Smooth muscle cell (in vitro differentiated cells): ENCODE results near the gene RPF1. TPM values are rescaled to one million over a fixed set of nuclear protein-coding genes. Genes with fewer than 3 reads are reported as not detected.

Experiments
- DNase-seq: peaks from one replicate; lab custom pipeline; 2025; ENCODE audit not compliant: unreplicated experiment; lab: John Stamatoyannopoulos, UW
- H2AFZ ChIP-seq: fragments of 200-600 bp; sonication (generic); 2 replicates; pipeline ENCODE4 v1.6.0; 2016; ENCODE audit warnings: antibody characterized with exemption, low read depth, mild to moderate bottlenecking
- H3F3A ChIP-seq: fragments of 200-600 bp; sonication (generic); 2 replicates; pipeline ENCODE4 v1.6.0; 2017; ENCODE audit warnings: antibody characterized with exemption, low read depth
- H3K27ac ChIP-seq: fragments of 200-600 bp; sonication (generic); 2 replicates; pipeline ENCODE4 v1.5.1; 2016; ENCODE audit warnings: low read depth, mild to moderate bottlenecking
- H3K27me3 ChIP-seq: fragments of 200-600 bp; sonication (generic); 2 replicates; pipeline ENCODE4 v1.6.1; 2016; ENCODE audit warnings: low read depth, mild to moderate bottlenecking
- H3K36me3 ChIP-seq: fragments of 200-600 bp; sonication (generic); 2 replicates; pipeline ENCODE4 v1.5.1; 2016; ENCODE audit warnings: low read depth
- H3K4me1 ChIP-seq: fragments of 200-600 bp; sonication (generic); 2 replicates; pipeline ENCODE4 v1.5.1; 2016; ENCODE audit warnings: low read depth
- H3K4me2 ChIP-seq: fragments of 200-600 bp; sonication (generic); 2 replicates; pipeline ENCODE4 v1.6.0; 2016; ENCODE audit warnings: mild to moderate bottlenecking
- H3K4me3 ChIP-seq: fragments of 200-600 bp; sonication (generic); 2 replicates; pipeline ENCODE4 v1.5.1; 2016; ENCODE audit warnings: mild to moderate bottlenecking
- H3K79me2 ChIP-seq: fragments of 200-600 bp; sonication (generic); 2 replicates; pipeline ENCODE4 v1.6.0; 2016; ENCODE audit warnings: low read depth, mild to moderate bottlenecking
- H3K9ac ChIP-seq: fragments of 200-600 bp; sonication (generic); 2 replicates; pipeline ENCODE4 v1.6.0; 2016; ENCODE audit warnings: low read depth
- H3K9me3 ChIP-seq: fragments of 200-600 bp; sonication (generic); replicated peaks from 2 replicates; pipeline ENCODE4 v1.5.1; 2016; ENCODE audit warnings: low read depth
- H4K20me1 ChIP-seq: fragments of 200-600 bp; sonication (generic); 2 replicates; pipeline ENCODE4 v1.6.0; 2016; ENCODE audit warnings: low read depth
- CTCF ChIP-seq: fragments of 200-600 bp; sonication (generic); IDR thresholded peaks from 2 replicates; pipeline ENCODE4 v1.5.1; 2017; ENCODE audit warnings: borderline replicate concordance, mild to moderate bottlenecking, antibody characterized with exemption; ENCODE audit not compliant: insufficient read depth, poor library complexity, severe bottlenecking
- WGBS: methylation state at CpG from one replicate; pipeline ENCODE4 v1.1.7; 2016; ENCODE audit warnings: low lambda C conversion rate; 5-methylcytosine and 5-hydroxymethylcytosine counted together
- polyA plus RNA-seq: library from polyadenylated mRNA; unstranded; fragments of >200 nt; fragmentation: Nextera tagmentation; extraction: Ambion mirVana; gene quantifications from 2 replicates; pipeline ENCODE4 v1.2.1, GENCODE V29; 2016
- total RNA-seq: library from RNA; depleted of rRNA; stranded (reverse); fragments of >200 nt; gene quantifications from 2 replicates; pipeline ENCODE4 v1.2.3, GENCODE V29; 2014

The RPF1 gene
- total and polyA plus RNA-seq, 2 experiments from 2014 or later, result 33.2 to 78.9 TPM

GRCh38 chr1:84489766-84490165 is 10.7 kb downstream of the RPF1 start:
- no peak for TF ChIP-seq CTCF
- Histone ChIP-seq H3K4me1 (no peaks in the 10 kb centered on the region), H3K27me3 (no peaks in the 10 kb centered on the region), H2AFZ (no peak overlapping the region), H3K36me3 (peaks cover 25% of the 10 kb centered on the region), H4K20me1 (peaks cover 23% of the 10 kb centered on the region), H3K79me2 (peaks cover 25% of the 10 kb centered on the region), H3K27ac (no peak overlapping the region), H3F3A (peaks cover 5% of the 10 kb centered on the region), H3K4me3 (no peak overlapping the region), H3K9me3 (no peaks in the 10 kb centered on the region), H3K9ac (no peak overlapping the region), H3K4me2 (no peak overlapping the region)
- WGBS, result 95% methylated on average over 2 of the region's 2 CpGs
- DNase-seq, result no peak

DNA sequence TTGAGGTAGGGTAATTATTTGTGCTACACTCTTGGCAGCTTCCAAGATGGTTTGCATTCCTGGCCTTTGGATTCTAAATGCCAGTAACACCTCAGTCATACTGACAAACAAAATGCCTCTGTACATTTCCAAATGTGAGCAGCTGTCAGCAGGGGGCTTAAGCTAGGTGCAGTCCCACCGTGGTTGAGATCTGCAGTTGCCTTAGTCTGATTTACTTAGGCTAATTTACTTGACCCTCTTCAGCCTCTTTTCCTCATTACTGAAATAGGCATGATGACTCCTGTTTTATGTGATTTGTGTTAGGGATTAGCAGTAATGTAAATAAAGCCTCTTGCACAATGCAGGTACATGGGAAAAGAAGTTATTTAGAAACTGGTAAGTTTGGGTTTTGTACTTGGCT is 13.7 kb downstream of the RPF1 start:
- Histone ChIP-seq H4K20me1 (peaks cover 22% of the 10 kb centered on the region), H3K4me1 (no peaks in the 10 kb centered on the region), H3K36me3 (peaks cover 39% of the 10 kb centered on the region), H3K27me3 (no peaks in the 10 kb centered on the region), H3K4me3 (no peak overlapping the region), H3K27ac (no peak overlapping the region), H3K9me3 (no peaks in the 10 kb centered on the region), H2AFZ (no peak overlapping the region), H3K4me2 (no peak overlapping the region), H3K79me2 (peaks cover 8% of the 10 kb centered on the region), H3K9ac (no peak overlapping the region), H3F3A (peaks cover 30% of the 10 kb centered on the region)
- no peak for DNase-seq
- 75% methylated on average over 1 of the region's 1 CpG for WGBS
- no peak for TF ChIP-seq CTCF

DNA sequence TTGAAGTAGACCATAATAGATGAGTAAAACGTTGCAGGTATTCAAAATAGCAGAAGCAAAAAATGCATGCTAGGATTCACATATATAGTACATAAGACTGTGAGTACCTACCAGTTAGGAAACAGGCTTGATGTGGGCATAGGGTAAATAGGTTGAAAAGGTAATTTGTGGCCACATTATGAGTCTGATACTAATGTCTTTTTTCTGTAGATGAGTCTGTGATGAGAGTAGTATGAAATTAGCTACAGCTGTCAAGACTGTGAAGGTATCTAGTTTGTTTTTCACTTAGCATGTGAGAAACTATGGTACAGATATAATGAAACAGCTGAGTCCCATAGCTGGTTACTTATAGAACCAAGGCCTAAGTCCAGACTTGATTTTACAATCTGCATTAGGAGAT is 14.7 kb downstream of the RPF1 start:
- Histone ChIP-seq H3K36me3 (peaks cover 45% of the 10 kb centered on the region), H3F3A (peaks cover 33% of the 10 kb centered on the region), H3K27ac (no peak overlapping the region), H3K4me2 (no peak overlapping the region), H3K27me3 (no peaks in the 10 kb centered on the region), H4K20me1 (peaks cover 22% of the 10 kb centered on the region), H3K4me1 (no peaks in the 10 kb centered on the region), H3K9me3 (no peaks in the 10 kb centered on the region), H3K79me2 (peaks cover 2% of the 10 kb centered on the region), H2AFZ (no peak overlapping the region), H3K9ac (no peak overlapping the region), H3K4me3 (no peak overlapping the region)
- 96% methylated on average over 1 of the region's 1 CpG for WGBS
- DNase-seq, result no peak
- no peak for TF ChIP-seq CTCF

DNA sequence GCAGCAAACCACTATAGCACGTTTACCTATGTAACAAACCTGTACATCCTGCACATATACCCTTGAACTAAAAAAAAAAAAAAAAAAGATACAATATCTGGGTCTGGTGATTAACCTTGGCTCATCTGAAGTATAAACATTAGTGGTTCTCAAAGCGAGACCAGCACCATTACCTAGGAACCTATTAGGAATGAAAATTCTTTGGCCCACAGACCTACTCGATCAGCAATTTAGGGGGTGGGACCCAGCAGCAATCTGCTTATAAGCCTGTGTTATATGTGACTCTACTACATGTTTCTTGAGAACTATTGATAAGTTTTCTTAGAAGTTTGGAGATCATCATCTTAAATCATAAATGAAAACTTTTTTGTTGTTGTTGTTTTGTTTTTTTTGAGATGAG is 17.4 kb downstream of the RPF1 start:
- H4K20me1 ChIP-seq, result peaks cover 45% of the 10 kb centered on the region
- peaks cover 40% of the 10 kb centered on the region for H3F3A ChIP-seq
- peaks cover 29% of the 10 kb centered on the region for H3K79me2 ChIP-seq
- no peaks in the 10 kb centered on the region for H3K27me3 ChIP-seq
- peaks cover 29% of the 10 kb centered on the region for H3K36me3 ChIP-seq
- no peak overlapping the region for H2AFZ ChIP-seq
- 98% methylated on average over 3 of the region's 3 CpGs for WGBS
- no peak overlapping the region for H3K4me3 ChIP-seq
- TF ChIP-seq CTCF, result no peak
- DNase-seq, result no peak
- H3K9me3 ChIP-seq, result no peaks in the 10 kb centered on the region
- H3K4me2 ChIP-seq, result no peak overlapping the region
- H3K27ac ChIP-seq, result no peak overlapping the region
- no peaks in the 10 kb centered on the region for H3K4me1 ChIP-seq
- H3K9ac ChIP-seq, result no peak overlapping the region
